ENCODE data around the gene MED16.
"Not testable (repeated sequence)": the region's sequence is repeated elsewhere in the genome, so short reads cannot be mapped to it uniquely, and the experiment has no call there.

Gene MED16

DNA sequence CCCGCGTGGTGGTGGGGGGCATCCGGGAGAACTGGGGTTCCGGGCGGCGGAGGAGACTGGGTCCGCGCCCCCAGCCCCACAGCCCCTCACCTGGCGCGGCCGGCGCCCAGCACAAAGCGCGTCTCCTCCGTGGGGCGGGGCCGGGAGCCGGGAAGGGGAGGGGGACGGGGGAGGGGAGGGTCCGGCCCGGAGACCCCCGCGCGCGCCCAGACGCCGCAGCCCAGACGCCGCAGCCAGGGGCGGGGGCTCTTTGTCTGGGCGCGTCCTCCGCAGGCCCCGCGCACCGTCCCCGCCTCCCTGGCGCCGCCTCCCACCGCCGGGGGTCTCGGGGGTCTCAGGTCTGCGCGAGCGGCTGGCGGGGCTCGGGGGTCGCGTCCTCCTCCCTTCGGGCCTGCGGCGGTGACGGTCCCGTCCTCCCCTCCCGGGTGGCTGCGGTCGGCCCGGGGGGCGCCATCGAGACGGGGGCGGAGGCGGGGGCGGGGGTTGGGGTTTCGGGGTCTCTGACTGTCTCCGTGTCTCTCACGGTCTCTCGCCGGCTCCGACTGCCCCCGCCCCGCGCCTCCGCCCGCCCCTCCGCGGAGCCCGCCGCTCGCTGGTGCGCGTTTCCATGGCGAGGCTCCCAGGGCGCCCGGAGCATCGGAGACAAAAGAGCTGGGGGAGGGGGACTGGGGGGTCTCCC lies 71.0 kb downstream of the MED16 start, which contains the start of gene PLPPR3:
PLPPR3 (minus strand) TSS at position 131 of the 679 bp plus-strand sequence. CDS start 396 bp downstream, outside the sequence.
- DNase-seq: no peak

GRCh38 chr19:821231-821824 lies 71.7 kb downstream of the MED16 start:
- no peak for DNase-seq

GRCh38 chr19:820212-820611 lies 72.8 kb downstream of the MED16 start:
- not testable (repeated sequence) for DNase-seq
